ENCODE results near the gene CYTH3.
"Not testable (repeated sequence)": the region's sequence is repeated elsewhere in the genome, so short reads cannot be mapped to it uniquely, and the experiment has no call there.

CYTH3 gene

GRCh38 chr7:6165521-6166320, 106.7 kb downstream of the CYTH3 start:
- no peak for DNase-seq (ENCODE audit: low read depth)

DNA sequence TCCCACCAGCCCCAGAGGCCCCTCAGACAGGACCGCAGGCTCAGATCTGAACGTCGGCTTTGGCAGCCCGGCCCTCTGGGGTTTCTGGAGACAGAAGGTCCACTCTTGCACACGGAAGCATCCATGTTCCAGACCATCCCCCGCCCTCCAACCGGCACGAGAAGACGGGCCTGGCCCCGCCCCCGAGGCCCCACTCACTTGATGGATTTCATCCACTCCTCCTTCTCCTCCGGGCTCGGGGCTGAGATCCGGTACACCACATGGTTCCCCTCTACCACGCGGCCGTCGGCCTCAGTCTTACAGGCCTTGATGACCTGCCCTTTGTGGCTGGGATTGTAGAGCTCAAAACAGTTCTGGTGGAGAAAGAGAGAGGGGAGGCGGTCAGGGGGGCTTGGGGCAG, 107.3 kb downstream of the CYTH3 start:
- DNase-seq (ENCODE audit: low read depth) = no peak

DNA sequence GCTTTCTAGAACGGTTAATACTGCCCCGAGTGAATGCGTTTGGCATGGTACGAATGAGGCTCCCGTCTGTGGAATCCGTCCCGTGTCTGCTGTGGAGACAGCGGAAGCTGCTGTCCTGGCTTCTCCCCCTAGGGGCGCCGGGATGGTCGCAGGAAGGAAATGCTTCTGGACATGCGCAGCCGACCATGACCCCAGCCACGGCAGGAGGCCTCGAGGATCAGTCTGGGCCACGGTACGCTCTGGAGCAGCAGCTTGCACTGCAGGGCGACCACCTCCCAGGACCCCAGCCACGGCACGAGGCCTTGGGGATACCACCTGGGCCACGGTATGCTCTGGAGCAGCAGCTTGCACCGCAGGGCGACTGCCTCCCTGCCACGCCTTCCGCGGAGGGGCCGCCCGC, 107.9 kb downstream of the CYTH3 start:
- DNase-seq (ENCODE audit: low read depth) = no peak

- DNase-seq (ENCODE audit: low read depth) = no peak
These were observed 108.4 kb downstream of the CYTH3 start for GRCh38 chr7:6164010-6164409.

DNA sequence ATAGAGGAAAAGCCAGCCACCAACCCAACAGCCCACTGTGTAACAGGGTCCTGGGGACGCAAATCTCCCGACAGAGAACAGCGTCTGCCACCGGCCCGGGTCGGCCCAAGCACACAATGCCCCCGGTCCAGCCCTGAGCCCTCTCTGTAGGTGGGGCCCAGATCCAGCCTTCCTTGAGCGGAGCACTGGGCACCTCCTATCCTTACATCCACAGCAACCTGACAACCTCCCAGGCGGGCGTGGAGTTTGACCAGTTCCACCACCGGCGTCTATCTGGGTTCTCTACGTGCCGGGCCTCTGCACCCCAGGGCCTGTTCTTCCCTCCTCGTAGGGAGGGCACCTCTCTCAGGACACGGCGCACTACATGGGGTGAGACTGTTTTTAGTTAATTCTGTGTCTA, 109.0 kb downstream of the CYTH3 start:
- DNase-seq (ENCODE audit: low read depth) = no peak

GRCh38 chr7:6162650-6163366, 109.6 kb downstream of the CYTH3 start:
- DNase-seq (ENCODE audit: low read depth) = no peak

- DNase-seq (ENCODE audit: low read depth) = no peak
These were observed 110.1 kb downstream of the CYTH3 start for GRCh38 chr7:6162331-6162620.

GRCh38 chr7:6161463-6162330, 110.7 kb downstream of the CYTH3 start:
- no peak for DNase-seq (ENCODE audit: low read depth)

GRCh38 chr7:6160191-6160623, 112.2 kb downstream of the CYTH3 start:
- DNase-seq (ENCODE audit: low read depth) = no peak

GRCh38 chr7:6159524-6160031, 112.8 kb downstream of the CYTH3 start:
- DNase-seq (ENCODE audit: low read depth) = no peak

DNA sequence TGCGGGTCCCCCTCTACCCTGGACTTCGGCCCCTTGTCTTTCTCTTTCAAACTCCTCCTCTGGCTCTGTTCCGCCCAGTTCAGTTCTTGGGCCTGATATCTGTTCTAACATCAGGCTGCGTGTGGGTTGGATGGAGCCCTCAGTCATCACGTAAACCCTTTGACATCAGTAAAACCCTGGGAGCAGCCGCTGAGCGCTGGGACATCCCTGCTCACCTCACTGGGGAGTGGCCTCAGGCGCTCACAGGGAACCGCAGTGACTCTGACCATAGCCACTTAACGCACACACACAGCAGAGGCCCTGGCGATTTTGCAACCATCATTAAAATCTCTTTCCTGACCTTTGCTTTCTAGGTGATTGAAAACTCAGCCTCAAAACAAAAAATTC, 113.3 kb downstream of the CYTH3 start:
- no peak for DNase-seq (ENCODE audit: low read depth)

DNA sequence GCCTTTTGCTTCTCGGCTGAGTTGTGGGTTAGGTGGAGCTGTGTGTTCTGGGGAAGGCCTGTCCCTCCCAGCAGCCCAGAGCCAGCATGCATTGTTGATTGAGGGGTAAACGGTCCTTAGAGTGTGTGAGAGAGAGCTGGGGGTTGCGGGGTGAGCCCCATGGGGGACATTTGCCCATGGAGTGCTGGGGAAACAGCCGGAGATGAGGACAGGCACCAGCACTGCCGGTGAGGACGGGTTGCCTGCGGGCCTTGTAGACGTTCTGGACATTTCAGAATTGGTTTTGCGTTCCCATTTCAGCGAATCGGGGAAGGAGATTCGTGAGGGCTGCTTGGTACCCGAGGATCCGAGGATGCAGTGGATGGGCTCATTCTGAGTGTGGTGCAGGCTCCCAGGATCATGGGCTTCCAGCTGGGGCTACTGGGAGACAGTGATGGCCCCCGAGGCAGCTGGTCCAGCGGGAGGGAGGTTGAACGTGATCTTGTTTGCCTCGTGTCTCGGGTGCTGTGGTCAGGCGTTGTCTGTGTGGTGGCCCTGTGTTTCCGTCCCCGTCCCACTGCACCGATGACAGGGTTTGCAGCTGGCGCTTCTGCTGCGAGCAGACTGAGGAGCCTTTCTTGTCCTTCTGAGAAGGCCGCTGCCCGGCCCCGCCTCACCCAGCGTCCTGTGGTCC, 113.9 kb downstream of the CYTH3 start:
- no peak for DNase-seq (ENCODE audit: low read depth)

- no peak for DNase-seq (ENCODE audit: low read depth)
These were observed 114.6 kb downstream of the CYTH3 start for GRCh38 chr7:6157685-6158423.

- no peak for DNase-seq (ENCODE audit: low read depth)
These were observed 115.7 kb downstream of the CYTH3 start for GRCh38 chr7:6156734-6157133.

- DNase-seq (ENCODE audit: low read depth) = no peak
These were observed 116.8 kb downstream of the CYTH3 start for GRCh38 chr7:6155596-6155995.

DNA sequence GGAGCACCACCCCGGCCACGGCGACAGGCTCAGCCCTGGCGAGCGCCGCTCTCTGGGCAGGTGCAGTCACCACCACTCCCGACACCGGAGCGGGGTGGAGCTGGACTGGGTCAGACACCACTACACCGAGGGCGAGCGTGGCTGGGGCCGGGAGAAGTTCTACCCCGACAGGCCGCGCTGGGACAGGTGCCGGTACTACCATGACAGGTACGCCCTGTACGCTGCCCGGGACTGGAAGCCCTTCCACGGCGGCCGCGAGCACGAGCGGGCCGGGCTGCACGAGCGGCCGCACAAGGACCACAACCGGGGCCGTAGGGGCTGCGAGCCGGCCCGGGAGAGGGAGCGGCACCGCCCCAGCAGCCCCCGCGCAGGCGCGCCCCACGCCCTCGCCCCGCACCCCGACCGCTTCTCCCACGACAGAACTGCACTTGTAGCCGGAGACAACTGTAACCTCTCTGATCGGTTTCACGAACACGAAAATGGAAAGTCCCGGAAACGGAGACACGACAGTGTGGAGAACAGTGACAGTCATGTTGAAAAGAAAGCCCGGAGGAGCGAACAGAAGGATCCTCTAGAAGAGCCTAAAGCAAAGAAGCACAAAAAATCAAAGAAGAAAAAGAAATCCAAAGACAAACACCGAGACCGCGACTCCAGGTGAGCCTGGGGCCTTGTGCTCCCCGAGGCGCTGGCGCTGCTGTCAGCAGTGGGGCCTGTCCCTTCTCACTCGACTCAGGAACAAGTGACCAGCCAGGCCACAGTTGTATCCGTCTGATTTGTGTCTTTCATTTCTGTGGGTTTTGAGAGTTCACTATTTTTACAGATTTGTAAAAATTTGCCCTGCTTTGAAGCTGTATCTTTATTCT, 117.7 kb downstream of the CYTH3 start:
- DNase-seq (ENCODE audit: low read depth) = no peak

- DNase-seq (ENCODE audit: low read depth) = no peak
These were observed 118.5 kb downstream of the CYTH3 start for GRCh38 chr7:6153646-6154541.

- DNase-seq (ENCODE audit: low read depth) = no peak
These were observed 120.3 kb downstream of the CYTH3 start for GRCh38 chr7:6151994-6152735.

- DNase-seq (ENCODE audit: low read depth) = not testable (repeated sequence)
These were observed 120.9 kb downstream of the CYTH3 start for GRCh38 chr7:6151527-6151926.
